HG02870 (cell line): ENCODE results near the gene FCGR3A.
"Not testable (repeated sequence)": the region's sequence is repeated elsewhere in the genome, so short reads cannot be mapped to it uniquely, and the experiment has no call there.

ENCODE experiments used
- ATAC-seq: cut with Tn5 transposase; IDR thresholded peaks from one replicate; pipeline ENCODE4 v1.9.1; 2021; ENCODE audit warnings: mild to moderate bottlenecking, moderate library complexity; ENCODE audit not compliant: unreplicated experiment

The FCGR3A gene

DNA sequence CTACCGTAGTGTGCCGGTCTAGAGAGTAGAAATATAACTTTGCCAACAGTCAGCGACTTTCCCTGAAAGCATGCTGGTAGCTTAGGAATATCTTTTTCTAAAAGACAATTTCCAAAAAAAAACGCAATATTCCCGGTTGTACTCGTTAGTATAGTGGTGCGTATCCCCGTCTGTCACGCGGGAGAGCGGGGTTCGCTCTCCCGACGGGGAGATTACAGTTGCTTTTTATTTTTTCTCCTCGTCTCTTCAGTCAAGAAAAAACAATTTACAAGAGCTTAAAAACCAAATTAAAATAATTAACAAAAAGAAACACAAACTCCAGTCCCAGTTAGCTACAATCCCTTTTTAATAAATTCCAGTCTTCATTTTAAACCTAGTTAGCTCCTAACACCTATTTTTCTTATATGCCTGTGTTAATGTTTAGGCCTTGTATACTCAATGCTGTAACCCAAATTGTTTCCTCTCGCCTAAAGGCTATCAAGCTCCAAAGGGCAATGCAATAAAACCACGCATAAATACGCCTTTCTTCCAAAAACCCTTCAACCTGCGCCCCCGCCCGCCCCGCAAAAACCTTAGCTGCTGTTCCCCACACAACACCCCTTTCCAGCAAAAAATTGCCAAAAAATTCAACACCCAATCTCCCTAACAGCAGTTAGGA, 17.5 kb downstream of the FCGR3A start:
- no peak for ATAC-seq

DNA sequence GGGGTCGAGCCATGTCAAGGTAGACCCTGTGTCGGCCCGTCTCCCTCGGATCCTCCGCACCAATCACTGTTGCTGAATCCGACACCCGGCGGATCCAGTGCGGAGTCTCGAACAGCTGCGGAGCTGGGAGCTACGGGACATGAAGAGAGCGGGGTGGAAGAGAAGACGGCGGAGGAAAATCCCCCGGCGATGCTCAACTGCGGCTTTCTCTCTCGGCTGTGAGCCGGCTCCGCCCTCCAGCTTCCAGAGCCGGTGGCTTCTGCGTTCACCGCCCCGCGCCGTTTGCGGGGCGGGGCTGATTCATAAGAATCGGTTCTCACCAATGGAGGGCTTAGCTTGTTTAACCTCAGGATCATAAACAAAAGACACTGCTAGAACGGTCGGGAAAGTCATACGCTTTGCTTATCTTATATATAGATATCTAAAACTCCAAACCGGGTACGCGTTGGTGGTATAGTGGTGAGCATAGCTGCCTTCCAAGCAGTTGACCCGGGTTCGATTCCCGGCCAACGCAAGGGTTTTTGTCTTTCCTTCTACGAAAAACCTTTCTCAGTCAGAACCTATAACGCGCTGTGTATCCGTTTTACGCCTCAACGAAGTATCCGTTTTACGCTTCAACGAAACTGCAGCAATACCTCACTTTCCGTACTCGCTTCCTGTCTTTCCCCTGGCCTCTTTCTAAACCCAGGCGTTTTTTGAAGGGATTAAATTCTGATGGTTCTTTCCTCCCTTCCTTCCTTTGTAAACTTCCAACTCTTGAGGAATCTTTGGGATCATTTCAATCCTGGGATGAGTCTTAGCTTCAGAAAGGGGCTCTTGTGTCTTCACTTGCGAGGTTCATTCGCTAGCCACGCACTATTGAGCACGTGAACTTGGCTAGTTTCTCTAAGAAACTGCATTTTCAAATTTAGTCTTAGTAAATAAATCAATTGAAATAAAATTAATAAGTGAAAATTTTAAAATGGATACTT, 18.7 kb downstream of the FCGR3A start:
- peak; percentile 67 for ATAC-seq

DNA sequence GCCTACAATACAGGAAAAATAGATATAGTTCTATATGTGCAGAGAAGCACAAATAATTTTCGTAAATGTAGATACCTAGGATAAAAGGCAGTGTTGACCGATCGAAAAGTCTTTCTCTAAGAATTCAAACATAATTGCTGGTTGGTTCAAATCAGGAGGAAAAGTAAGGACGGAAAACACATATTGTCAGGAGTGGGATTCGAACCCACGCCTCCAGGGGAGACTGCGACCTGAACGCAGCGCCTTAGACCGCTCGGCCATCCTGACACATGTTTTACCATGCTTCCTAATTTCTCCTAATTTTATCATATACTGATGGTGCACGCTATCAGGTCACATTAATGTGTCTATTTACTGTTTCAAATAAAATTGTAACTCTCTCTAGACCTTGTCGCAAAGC, 19.5 kb downstream of the FCGR3A start:
- peak; percentile 37 for ATAC-seq

DNA sequence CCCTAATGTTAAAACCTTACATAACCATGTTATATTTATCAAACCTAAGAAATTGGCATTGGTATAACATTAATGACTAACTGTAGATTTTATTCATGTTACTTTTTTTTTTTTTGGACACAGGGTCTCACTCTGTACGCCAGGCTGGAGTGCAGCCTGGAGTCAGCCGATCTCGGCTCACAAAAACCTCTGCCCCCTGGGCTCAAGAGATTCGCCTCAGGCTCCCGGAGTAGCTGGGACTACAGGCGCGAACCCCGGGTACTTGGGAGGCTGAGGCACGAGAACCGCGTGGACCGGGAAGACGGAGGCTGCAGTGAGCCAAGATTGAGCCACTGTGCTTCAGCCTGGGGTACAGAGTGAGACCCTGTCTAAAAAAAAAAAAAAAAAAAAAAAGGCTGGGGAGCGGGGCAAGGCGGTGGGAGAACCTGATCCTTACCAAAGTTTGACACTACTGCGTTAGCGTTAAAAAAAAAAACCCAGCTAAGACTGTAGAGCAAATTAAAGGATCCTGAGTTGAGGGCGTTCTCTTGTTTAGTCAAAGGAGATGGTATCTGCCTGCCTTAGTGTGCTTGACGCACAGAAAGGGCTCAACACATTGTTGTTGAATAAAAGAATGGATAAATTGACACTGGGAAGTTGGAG, 20.0 kb downstream of the FCGR3A start:
- ATAC-seq, result not testable (repeated sequence)

DNA sequence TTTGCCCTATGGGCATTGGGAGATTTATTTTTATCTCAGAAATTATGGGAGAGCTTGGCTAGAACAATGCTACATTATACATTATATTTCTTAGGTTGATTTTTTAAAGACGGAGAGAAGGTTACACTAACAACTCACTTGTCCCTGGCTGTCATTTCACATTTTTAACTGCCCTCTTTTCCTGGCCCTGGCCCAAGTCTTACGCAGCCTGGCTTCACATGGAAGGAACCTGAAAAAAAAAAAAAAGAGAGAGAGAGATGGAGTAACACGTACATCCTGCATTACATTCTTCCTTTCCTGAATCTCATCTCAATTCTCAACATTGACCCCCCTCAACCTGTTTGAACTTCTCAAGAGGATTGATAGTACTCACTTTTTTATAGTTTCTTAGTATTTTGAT, 21.1 kb downstream of the FCGR3A start:
- ATAC-seq, result not testable (repeated sequence)

DNA sequence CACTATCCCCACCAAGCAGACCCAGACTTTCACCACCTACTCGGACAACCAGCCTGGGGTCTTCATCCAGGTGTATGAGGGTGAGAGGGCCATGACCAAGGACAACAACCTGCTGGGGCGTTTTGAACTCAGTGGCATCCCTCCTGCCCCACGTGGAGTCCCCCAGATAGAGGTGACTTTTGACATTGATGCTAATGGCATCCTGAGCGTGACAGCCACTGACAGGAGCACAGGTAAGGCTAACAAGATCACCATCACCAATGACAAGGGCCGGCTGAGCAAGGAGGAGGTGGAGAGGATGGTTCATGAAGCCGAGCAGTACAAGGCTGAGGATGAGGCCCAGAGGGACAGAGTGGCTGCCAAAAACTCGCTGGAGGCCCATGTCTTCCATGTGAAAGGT, 23.7 kb downstream of the FCGR3A start:
- not testable (repeated sequence) for ATAC-seq

DNA sequence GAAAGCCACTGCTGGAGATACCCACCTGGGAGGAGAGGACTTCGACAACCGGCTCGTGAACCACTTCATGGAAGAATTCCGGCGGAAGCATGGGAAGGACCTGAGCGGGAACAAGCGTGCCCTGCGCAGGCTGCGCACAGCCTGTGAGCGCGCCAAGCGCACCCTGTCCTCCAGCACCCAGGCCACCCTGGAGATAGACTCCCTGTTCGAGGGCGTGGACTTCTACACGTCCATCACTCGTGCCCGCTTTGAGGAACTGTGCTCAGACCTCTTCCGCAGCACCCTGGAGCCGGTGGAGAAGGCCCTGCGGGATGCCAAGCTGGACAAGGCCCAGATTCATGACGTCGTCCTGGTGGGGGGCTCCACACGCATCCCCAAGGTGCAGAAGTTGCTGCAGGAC, 24.3 kb downstream of the FCGR3A start:
- ATAC-seq, result not testable (repeated sequence)

DNA sequence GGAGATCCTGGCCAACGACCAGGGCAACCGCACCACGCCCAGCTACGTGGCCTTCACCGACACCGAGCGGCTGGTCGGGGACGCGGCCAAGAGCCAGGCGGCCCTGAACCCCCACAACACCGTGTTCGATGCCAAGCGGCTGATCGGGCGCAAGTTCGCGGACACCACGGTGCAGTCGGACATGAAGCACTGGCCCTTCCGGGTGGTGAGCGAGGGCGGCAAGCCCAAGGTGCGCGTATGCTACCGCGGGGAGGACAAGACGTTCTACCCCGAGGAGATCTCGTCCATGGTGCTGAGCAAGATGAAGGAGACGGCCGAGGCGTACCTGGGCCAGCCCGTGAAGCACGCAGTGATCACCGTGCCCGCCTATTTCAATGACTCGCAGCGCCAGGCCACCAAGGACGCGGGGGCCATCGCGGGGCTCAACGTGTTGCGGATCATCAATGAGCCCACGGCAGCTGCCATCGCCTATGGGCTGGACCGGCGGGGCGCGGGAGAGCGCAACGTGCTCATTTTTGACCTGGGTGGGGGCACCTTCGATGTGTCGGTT, 24.8 kb downstream of the FCGR3A start:
- peak; percentile 9 for ATAC-seq

DNA sequence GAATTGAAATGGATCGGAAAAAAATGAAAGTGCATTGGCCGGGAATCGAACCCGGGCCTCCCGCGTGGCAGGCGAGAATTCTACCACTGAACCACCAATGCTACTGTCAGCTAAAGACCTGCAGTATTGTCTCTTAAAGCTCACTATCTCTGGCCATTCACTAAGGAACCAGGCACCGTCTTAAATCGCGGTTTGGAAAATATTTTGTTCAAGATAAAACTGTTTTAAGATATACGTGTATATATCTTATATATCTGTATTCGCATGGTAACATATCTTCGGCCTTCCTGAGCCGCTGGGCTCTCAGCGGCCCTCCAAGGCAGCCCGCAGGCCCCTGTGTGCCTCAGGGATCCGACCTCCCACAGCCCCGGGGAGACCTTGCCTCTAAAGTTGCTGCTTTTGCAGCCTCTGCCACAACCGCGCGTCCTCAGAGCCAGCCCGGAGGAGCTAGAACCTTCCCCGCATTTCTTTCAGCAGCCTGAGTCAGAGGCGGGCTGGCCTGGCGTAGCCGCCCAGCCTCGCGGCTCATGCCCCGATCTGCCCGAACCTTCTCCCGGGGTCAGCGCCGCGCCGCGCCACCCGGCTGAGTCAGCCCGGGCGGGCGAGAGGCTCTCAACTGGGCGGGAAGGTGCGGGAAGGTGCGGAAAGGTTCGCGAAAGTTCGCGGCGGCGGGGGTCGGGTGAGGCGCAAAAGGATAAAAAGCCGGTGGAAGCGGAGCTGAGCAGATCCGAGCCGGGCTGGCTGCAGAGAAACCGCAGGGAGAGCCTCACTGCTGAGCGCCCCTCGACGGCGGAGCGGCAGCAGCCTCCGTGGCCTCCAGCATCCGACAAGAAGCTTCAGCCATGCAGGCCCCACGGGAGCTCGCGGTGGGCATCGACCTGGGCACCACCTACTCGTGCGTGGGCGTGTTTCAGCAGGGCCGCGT, 25.5 kb downstream of the FCGR3A start, which contains the start of gene HSPA6:
Gene HSPA6 (plus strand): TSS at position 724 of the 925 bp plus-strand sequence. CDS start 119 bp downstream, at position 843.
- ATAC-seq, result peak; percentile 40

DNA sequence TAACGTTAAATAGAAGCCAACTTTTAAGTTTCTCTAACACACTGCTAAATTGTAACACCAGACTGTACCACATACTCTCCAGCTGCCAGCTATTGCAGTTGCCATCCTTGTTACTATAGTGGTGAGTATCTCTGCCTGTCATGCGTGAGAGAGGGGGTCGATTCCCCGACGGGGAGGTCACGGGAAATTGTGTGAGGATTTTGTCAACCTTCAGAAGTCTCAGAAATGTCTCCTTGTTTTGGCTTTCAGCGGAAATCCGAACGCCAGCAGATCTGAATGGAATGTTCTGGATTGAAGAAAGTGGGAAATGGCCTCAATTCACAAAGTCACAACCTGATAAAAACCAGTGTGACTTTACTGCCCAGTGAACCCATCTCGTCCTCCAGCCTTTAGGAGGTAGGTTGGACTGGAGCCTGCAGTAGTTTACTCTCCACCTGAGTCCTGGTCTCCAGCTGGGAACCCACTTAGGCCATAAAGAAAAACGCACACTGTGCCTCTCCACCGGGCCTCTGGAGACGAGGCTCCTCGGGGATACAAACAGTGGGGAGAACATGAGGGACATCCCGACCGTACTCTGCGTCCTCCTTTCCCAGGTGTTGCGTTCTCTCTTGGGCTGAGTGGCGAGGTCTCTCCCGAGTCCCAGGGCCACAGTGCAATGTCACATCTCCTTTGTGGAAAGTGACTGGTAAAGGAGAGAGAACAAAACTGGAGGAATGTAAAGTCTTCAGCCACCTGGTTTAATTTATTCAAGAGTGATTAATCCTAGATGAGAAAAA, 26.4 kb downstream of the FCGR3A start:
- not testable (repeated sequence) for ATAC-seq

DNA sequence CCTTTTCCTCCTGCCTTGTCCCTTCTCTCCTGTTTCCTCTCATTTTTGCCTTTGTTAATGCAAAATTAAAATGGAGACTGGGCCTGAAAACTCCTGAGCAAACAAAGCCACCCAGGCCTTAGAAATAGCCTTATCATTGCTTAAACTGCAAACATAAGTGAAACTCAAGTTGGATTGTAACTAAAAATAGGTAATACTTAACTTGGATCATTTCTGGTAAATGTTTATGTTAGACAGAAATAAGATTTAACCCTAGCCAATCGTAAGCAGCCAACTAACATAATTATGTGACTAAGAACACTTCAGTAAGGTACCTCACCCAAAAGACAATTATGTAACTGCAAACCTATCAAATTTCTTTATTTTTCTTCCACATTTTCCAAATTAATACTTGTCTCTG, 35.7 kb downstream of the FCGR3A start:
- not testable (repeated sequence) for ATAC-seq

DNA sequence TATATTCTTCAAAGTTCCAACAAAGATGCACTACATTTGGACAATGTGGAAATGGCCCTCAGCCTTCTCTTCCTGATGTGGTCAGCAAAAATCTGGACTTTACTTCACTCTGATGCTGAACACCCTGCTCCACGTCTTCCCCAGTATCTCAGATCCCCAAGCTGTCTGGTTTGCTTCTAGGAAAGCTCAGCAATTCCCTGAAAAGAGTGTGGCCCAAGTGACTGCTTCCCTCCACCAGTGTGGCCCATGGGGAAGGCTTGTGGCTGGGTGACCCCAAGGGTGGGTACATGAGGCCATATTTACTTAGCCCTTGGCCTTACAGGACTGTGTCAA, 36.2 kb downstream of the FCGR3A start:
- not testable (repeated sequence) for ATAC-seq

DNA sequence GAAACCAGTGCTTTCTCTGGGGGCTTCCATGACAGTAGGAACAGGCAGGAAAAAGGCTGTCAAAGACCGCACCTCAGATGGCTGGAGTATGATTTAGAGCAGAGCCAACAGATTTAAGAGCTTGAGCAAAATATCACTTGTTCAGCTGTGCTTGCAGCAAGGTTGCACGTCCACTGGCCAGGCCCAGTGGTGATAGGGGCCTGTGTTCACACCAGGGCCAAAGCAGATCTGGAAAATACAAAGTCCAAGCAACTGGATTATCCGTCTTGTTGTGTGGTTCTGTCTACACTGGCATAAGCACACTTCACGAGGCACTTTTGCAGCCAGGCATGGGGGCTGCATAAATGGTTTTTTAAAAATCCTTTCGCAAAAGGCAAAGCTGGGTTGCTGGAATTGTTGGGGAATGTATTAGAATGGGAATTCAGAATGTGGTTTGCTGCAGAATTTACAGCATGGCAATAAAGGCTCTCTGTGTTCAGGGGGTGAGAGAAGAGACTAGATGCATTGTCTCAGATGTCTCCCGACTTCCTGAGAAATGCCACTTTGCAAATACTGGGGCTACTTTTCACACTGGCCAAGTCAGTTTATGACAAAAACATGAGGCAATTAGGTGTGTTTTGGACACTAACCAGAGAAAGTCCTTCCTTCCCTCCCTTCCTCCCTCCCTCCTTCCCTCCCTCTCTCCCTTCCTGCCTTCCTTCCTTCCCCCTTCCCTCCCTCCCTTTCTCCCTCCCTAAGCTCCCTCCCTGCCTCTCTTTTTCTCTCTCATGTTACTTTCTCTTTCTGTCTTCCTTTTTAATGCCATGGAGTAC, 36.8 kb downstream of the FCGR3A start:
- ATAC-seq, result not testable (repeated sequence)

DNA sequence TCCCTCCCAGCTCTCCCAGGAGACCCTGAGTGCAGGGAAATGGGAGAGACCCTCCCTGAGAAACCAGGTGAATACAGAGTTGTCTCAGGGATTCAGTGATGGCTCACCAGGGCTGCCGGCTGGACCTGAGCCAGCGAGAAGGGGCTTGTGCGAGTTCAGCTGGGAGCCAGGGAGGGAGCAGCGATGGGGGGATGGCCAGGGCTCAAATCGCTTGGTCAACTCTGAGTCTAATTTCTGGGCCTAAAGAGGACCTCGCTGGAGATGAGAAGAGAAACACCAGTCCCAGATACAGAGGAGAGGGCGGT, 37.9 kb downstream of the FCGR3A start:
- ATAC-seq, result no peak

DNA sequence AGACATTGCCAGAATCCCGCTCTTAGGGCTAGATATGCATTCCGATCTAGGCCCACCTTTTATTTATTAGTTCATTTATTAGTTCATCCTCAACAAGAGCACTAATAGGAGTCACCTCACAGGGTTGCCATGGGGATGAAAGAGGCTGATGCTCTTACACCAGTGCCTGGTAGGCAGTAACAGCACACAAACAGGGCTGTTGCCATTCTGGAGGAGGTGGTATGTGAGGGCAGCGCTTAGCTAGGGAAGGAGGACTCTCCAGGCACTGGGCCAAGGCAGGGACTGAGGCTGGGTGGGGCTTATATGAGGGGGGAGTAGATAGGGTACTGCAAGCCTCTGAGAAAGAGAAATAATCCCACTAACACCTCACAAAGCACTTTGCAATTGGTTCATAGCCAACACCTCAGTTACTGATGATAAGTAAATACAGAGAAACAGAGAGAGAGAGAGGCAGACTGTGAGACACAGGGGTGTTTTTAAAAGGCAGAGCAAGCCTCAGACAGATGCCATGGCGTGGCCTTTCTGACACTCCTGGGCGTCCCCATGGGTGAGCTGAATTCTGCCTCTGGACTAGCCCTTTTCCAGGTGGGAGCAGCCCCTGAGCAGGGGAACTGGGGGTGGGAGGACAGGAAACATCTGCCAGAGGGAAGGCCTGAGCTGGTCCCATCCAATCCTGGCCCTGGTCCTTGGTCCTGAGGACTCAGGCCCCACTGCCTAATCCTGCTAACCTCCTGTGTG, 38.4 kb downstream of the FCGR3A start:
- ATAC-seq, result no peak

DNA sequence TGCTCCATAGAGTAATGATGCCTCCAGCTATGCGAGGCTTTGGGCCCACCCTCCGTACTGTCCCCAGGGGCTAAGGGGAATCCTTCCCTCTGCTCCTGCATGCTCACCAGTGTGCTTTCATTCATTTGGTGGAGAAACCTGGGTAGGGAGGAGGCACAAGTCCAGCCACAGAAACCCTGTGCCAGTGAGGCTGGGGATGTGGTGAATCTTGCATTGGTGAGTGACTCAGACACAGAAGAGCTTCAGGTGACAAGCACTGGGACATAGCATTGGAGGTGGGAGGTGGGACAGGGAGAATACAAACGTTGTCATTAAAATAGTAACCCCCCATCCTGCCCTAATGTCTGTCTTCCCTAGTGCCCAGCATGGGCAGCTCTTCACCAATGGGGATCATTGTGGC, 39.1 kb downstream of the FCGR3A start:
- no peak for ATAC-seq

DNA sequence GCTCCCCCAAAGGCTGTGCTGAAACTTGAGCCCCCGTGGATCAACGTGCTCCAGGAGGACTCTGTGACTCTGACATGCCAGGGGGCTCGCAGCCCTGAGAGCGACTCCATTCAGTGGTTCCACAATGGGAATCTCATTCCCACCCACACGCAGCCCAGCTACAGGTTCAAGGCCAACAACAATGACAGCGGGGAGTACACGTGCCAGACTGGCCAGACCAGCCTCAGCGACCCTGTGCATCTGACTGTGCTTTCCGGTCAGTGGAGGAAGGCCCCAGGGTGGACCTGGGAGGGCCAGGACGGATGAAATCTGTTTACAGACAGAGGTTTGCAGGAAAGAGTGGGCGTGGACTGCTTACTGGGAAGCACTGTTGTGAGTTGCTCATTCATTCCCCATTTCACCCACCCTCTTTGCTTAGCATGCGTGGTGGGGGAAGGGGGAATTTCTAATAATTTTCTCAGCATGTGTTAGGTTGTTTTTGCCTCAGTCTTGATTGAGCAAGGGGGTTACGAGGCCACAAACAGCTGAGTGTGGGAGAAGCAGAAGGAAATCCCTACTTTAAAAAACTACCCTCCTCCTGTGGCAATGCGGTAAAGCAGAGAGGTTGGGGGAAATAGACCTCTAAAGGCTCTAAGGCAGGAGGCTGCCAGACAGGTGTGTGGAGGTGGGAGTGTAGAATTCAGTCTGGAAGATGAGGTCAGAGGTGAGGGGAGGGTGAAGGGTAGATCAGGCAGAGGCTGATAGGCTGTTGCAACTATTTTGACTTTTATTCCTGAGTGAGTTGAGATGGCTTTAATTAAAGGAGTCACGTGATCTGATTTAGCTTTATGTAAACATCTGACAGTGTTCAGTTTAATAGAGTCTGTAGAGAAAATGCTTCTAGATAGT, 43.0 kb downstream of the FCGR3A start:
- ATAC-seq, result no peak
